T-helper 1 cell treated with Interleukin-12 subunit alpha and Interleukin-12 subunit beta and Interleukin-4 antibody, amounts not matched to agents 30 μg/mL and 1 μg/mL, for 36 hours (primary cell): ENCODE data around the gene EMP2.

ENCODE experiments used
- H3K27ac Mint-ChIP-seq: one replicate; pipeline ENCODE4 v1.8.0; 2021; ENCODE audit warnings: mild to moderate bottlenecking, mixed read lengths
- H3K27me3 Mint-ChIP-seq: one replicate; pipeline ENCODE4 v1.8.0; 2021; ENCODE audit warnings: low read depth, mixed read lengths
- H3K36me3 Mint-ChIP-seq: one replicate; pipeline ENCODE4 v1.8.0; 2021; ENCODE audit warnings: low read depth, mixed read lengths
- H3K4me1 Mint-ChIP-seq: one replicate; pipeline ENCODE4 v1.8.0; 2021; ENCODE audit warnings: low read depth, mixed read lengths
- H3K4me3 Mint-ChIP-seq: one replicate; pipeline ENCODE4 v1.8.0; 2021; ENCODE audit warnings: mild to moderate bottlenecking, moderate library complexity, mixed read lengths
- H3K9me3 Mint-ChIP-seq: one replicate; pipeline ENCODE4 v1.8.0; 2021; ENCODE audit warnings: mixed read lengths

EMP2 gene

DNA sequence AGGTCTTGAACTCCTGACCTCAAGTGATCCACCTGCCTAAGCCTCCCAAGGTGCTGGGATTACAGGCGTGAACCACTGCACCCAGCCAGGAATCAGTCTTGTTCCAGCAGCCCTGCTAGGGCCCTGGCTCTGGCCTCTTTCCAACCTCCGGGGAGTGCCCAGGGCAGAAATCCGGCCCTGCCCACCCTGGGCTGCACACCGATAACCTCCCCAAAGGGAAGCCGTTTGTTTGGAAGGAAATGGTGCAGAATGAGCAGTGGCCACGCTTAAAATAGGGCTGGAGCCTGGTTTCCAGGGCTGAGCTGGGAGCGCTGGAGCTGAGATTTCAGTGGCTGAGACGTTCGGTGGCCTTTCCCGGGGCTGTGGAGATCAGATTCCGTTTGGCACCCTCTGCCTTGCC lies 17.8 kb upstream of the EMP2 start:
- Mint-ChIP-seq H3K36me3 (no peaks in the 10 kb centered on the region), H3K4me1 (no peaks in the 10 kb centered on the region), H3K27ac (no peak overlapping the region), H3K27me3 (no peaks in the 10 kb centered on the region), H3K9me3 (no peaks in the 10 kb centered on the region), H3K4me3 (no peak overlapping the region)

- H3K27ac Mint-ChIP-seq: no peak overlapping the region
- H3K36me3 Mint-ChIP-seq: no peaks in the 10 kb centered on the region
- H3K4me1 Mint-ChIP-seq: no peaks in the 10 kb centered on the region
- H3K27me3 Mint-ChIP-seq: no peaks in the 10 kb centered on the region
- no peak overlapping the region for H3K4me3 Mint-ChIP-seq
- H3K9me3 Mint-ChIP-seq: no peaks in the 10 kb centered on the region
Measured at GRCh38 chr16:10597187-10597601, 16.8 kb upstream of the EMP2 start.

GRCh38 chr16:10594312-10594950 lies 14.0 kb upstream of the EMP2 start:
- Mint-ChIP-seq H3K4me3 (no peak overlapping the region), H3K4me1 (no peaks in the 10 kb centered on the region), H3K27ac (no peak overlapping the region), H3K36me3 (no peaks in the 10 kb centered on the region), H3K9me3 (no peaks in the 10 kb centered on the region), H3K27me3 (no peaks in the 10 kb centered on the region)

DNA sequence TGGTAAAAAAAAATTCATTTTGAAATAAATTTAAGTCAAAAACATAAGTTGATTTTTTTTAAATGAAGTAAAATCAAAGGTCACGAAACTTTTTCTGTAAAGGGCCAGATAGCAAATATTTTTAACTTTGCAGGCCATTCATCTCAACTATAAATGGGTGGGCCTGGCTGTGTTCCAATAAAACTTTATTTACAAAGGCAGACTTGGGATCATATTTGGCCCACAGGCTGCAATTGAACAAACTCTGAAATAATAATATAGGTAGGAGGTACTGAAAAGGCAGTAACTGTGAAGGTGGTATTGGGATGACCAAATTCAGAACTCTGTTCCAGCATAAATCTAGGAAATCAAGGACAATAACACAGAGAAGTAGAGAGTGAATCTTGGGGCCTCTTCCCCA lies 12.2 kb upstream of the EMP2 start:
- Mint-ChIP-seq H3K9me3 (no peaks in the 10 kb centered on the region), H3K36me3 (no peaks in the 10 kb centered on the region), H3K4me1 (no peaks in the 10 kb centered on the region)

DNA sequence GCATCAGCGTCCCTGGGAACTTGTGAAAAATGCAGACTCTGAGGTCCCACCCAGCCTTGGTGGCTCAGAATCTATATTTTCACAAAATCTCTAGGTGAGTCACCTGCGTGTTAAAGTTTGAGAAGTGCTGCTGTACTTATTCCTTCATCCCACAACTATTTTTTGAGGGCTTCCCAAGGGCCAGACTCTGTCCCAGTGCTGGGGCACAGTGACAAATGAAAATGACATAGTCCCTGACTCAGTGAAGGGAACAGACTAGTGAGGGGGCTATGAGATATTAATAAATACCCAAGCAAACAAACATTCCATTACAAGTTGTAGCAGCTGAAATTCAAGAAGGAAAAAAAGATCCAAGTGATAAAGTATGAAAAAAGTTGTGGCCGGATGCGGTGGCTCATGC lies 9.9 kb upstream of the EMP2 start:
- H3K27ac Mint-ChIP-seq: no peak overlapping the region

More for the DNA sequence above, 12.2 kb upstream of the EMP2 start:
- H3K4me3 Mint-ChIP-seq: no peak overlapping the region
- no peaks in the 10 kb centered on the region for H3K27me3 Mint-ChIP-seq
- no peak overlapping the region for H3K27ac Mint-ChIP-seq

GRCh38 chr16:10589109-10589508 lies 8.7 kb upstream of the EMP2 start:
- Mint-ChIP-seq H3K4me1 (no peaks in the 10 kb centered on the region), H3K36me3 (no peaks in the 10 kb centered on the region), H3K27me3 (no peaks in the 10 kb centered on the region), H3K9me3 (no peaks in the 10 kb centered on the region), H3K27ac (no peak overlapping the region), H3K4me3 (no peak overlapping the region)

More for the DNA sequence above, 9.9 kb upstream of the EMP2 start:
- no peak overlapping the region for H3K4me3 Mint-ChIP-seq
- H3K4me1 Mint-ChIP-seq: no peaks in the 10 kb centered on the region
- H3K27me3 Mint-ChIP-seq: no peaks in the 10 kb centered on the region
- H3K36me3 Mint-ChIP-seq: no peaks in the 10 kb centered on the region
- H3K9me3 Mint-ChIP-seq: no peaks in the 10 kb centered on the region

- Mint-ChIP-seq H3K27ac (no peak overlapping the region), H3K9me3 (no peaks in the 10 kb centered on the region), H3K36me3 (no peaks in the 10 kb centered on the region), H3K27me3 (peaks cover 6% of the 10 kb centered on the region), H3K4me3 (no peak overlapping the region), H3K4me1 (no peaks in the 10 kb centered on the region)
Measured at GRCh38 chr16:10587622-10588021, 7.2 kb upstream of the EMP2 start.

GRCh38 chr16:10584981-10585438 lies 4.6 kb upstream of the EMP2 start:
- Mint-ChIP-seq H3K4me1 (no peaks in the 10 kb centered on the region), H3K9me3 (no peaks in the 10 kb centered on the region), H3K27ac (no peak overlapping the region), H3K4me3 (no peak overlapping the region), H3K36me3 (no peaks in the 10 kb centered on the region), H3K27me3 (peaks cover 26% of the 10 kb centered on the region)

DNA sequence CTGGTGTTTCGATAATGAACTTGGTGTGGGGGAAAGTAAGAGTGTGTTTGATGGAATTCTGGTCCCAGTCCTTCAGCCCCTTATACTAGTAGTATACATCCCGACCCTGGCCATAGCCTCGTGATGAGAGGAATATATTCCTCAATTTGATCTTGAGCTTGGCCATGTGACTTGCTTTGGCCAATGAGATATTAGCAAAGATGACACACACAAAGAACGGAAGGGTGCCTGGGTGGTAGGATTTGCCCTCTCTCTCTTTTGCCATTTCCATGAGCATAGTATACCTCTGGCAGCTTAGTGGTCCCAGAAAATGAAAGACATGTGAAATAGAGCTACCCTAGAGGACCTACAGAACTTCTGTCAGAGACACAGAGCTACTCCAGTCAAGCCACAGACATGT lies 2.9 kb upstream of the EMP2 start:
- no peaks in the 10 kb centered on the region for H3K4me1 Mint-ChIP-seq
- H3K36me3 Mint-ChIP-seq: no peaks in the 10 kb centered on the region
- H3K4me3 Mint-ChIP-seq: no peak overlapping the region
- H3K27ac Mint-ChIP-seq: no peak overlapping the region
- peaks cover 40% of the 10 kb centered on the region for H3K27me3 Mint-ChIP-seq
- H3K9me3 Mint-ChIP-seq: no peaks in the 10 kb centered on the region

GRCh38 chr16:10581507-10581906 lies 1.1 kb upstream of the EMP2 start:
- Mint-ChIP-seq H3K9me3 (no peaks in the 10 kb centered on the region), H3K4me3 (no peak overlapping the region), H3K36me3 (no peaks in the 10 kb centered on the region)

GRCh38 chr16:10580883-10581247 lies 467 bp upstream of the EMP2 start:
- H3K27ac Mint-ChIP-seq: no peak overlapping the region
- H3K4me1 Mint-ChIP-seq: no peaks in the 10 kb centered on the region
- no peak overlapping the region for H3K4me3 Mint-ChIP-seq
- peaks cover 47% of the 10 kb centered on the region for H3K27me3 Mint-ChIP-seq
- no peaks in the 10 kb centered on the region for H3K9me3 Mint-ChIP-seq
- H3K36me3 Mint-ChIP-seq: no peaks in the 10 kb centered on the region

More at GRCh38 chr16:10581507-10581906, 1.1 kb upstream of the EMP2 start:
- H3K4me1 Mint-ChIP-seq: no peaks in the 10 kb centered on the region
- peaks cover 47% of the 10 kb centered on the region for H3K27me3 Mint-ChIP-seq
- H3K27ac Mint-ChIP-seq: no peak overlapping the region

DNA sequence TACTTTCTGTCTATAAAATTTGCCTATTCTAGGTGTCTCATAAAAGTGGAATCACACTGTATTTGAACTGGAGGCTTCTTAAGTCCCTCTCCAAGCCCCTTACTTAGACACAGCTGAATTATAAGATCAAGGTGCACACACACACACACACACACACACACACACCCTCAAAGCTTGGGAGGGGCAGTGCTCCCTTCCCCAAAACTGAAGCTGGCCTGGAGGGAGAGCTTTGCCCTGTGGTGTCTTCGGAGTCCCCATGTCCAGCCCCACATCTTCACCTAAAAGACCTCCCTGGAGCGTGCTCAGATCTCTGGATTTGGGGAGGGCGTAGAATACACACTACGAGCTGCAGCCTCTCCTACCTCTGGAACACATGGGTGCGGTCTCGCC lies 828 bp downstream of the EMP2 start:
- Mint-ChIP-seq H3K27me3 (peaks cover 47% of the 10 kb centered on the region), H3K4me3 (no peak overlapping the region), H3K27ac (no peak overlapping the region)

DNA sequence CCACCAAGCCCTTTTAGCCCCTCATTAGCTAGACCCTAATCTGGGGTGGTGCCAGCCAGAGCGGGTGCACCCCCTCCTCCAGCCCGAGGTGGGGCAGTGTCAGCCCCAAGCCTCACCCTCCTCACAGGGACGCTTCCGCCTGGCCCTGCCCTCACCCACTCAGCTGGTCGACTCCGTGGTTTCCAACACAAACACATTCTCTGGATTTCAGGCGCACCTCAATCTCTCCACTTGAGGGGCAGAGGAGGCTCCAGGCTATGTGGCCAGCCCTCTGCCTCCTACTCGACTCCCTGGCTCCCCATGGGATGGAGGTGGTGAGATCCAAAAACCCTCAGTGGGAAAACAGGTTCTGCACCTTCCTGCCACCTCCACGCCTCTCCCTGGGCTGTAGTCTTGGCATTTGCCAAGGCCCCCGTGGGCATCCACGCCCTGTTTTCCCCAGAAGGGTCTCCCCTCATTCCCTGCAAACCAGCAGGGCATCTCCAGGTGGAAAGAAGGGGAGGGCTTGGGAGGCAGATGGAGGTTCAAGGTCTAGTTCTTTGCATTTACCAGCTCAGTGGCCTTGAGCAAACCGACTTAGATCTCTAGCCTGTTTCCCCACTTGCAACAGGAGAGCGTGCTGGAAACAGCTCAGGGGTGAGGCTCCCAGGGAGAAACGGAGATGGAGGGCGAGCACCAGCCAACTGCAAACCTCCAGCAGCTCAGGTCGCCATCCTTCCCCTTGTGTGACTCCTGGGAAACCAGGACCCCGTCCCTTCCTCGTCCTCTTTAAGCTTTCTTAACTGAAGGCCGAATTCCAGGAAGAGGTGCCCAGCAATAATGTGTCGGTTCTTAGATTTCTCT lies 1.7 kb downstream of the EMP2 start:
- Mint-ChIP-seq H3K27ac (no peak overlapping the region), H3K36me3 (no peaks in the 10 kb centered on the region), H3K4me1 (no peaks in the 10 kb centered on the region), H3K4me3 (no peak overlapping the region), H3K27me3 (peaks cover 47% of the 10 kb centered on the region), H3K9me3 (no peaks in the 10 kb centered on the region)

More for the DNA sequence above, 828 bp downstream of the EMP2 start:
- no peaks in the 10 kb centered on the region for H3K9me3 Mint-ChIP-seq
- no peaks in the 10 kb centered on the region for H3K36me3 Mint-ChIP-seq
- no peaks in the 10 kb centered on the region for H3K4me1 Mint-ChIP-seq

- Mint-ChIP-seq H3K27me3 (peaks cover 40% of the 10 kb centered on the region), H3K9me3 (no peaks in the 10 kb centered on the region), H3K4me3 (no peak overlapping the region), H3K4me1 (no peaks in the 10 kb centered on the region), H3K27ac (no peak overlapping the region), H3K36me3 (no peaks in the 10 kb centered on the region)
Measured at GRCh38 chr16:10577305-10578202, 2.8 kb downstream of the EMP2 start.
